HepG2 (cell line): ENCODE data around the gene IFI30.

Experiments used
- FUBP1 ChIP-seq: sonication (generic); formaldehyde crosslinking; IDR thresholded peaks from 2 replicates; pipeline ENCODE4 v1.5.1; 2020; ENCODE audit warnings: missing genetic modification reagents, mild to moderate bottlenecking, borderline replicate concordance
- MYC ChIP-seq: sonication (generic); formaldehyde crosslinking; IDR thresholded peaks from 2 replicates; pipeline ENCODE4 v1.9.0; 2021; ENCODE audit warnings: missing genetic modification reagents, borderline replicate concordance
- SP2 ChIP-seq: sonication (generic); formaldehyde crosslinking; IDR thresholded peaks from 2 replicates; pipeline ENCODE4 v1.5.1; 2020; ENCODE audit warnings: mild to moderate bottlenecking, missing genetic modification reagents
- ZBTB7A ChIP-seq: sonication (generic); formaldehyde crosslinking; IDR thresholded peaks from 2 replicates; pipeline ENCODE4 v1.8.0; 2022; ENCODE audit warnings: mild to moderate bottlenecking, missing genetic modification reagents
- ZNF558 ChIP-seq: sonication (generic); formaldehyde crosslinking; IDR thresholded peaks from 2 replicates; pipeline ENCODE4 v1.9.0; 2022; ENCODE audit warnings: mild to moderate bottlenecking, missing genetic modification reagents, borderline replicate concordance

DNA sequence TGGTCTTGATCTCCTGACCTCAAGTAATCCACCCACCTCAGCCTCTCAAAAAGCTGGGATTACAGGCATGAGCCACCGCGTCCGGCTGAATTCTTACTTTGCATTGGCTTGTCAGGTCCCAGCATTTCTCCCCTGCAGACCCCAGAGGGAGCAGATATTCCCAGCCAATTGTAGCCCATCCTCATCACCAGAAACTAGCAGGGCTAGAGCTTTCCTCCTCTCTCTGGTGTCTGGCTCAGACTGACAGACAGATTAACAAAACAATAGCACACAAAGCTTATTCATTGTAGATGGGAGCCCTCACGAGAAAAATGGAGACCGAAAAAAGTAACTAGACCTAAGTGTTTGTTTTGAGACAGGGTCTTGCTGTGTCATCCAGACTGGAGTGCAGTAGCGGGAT is 11.9 kb downstream of the IFI30 start:
- TF ChIP-seq ZNF558 (CRISPR knock-in tag) (no peak), ZBTB7A (CRISPR knock-in tag) (no peak), MYC (CRISPR knock-in tag) (no peak), FUBP1 (CRISPR knock-in tag) (no peak), SP2 (CRISPR knock-in tag) (no peak)
